Measurements from ENCODE around the gene LHFPL3. TPM values are rescaled to one million over a fixed set of nuclear protein-coding genes. Genes with fewer than 3 reads are reported as not detected.

LHFPL3 gene
- total RNA-seq, 1 experiment from 2014 or later, result not detected

DNA sequence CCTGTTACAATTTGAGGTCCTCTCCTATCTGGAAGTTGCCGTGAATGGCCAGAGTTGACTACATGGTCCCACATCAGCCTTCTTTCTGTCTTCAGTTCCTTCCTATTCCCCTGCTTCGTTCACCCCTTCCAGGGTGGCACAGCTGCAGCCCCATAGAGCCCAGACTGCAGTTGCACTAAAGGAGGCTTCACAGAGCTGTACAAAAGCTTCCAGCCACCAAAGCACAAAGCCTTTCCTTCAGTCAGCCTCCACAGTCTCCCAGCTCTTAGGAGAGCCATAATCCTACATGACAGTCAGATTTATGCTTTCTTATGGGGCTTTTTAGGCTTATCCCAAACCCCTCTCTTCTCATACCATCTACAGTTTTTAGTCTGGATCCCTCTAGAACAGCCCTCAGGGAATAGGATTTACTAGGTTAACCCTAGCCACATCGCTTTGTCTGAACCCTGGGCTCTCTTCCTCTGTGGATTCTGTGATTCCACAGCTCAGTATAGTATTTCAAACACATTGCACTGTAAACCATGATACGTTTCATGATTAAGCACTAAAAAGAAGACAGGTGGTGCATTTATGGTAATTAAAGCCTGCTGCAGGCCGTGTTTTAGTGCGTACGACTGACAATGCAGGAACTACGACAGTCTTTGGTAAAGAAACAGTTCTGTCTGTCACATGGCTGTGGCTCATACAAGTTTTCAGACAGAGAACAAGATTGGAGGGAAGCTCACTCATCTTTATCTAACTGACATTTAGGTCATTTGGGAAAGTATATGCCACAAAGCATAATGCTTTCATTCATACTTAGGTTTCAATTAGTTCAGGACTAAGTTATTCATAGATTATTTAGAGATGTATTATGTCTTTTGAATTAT lies 477.3 kb downstream of the LHFPL3 start:
- H3K9me3 ChIP-seq (ENCODE audit: low read depth, low read length, poor library complexity, severe bottlenecking), result no peaks in the 10 kb centered on the region
- POLR2A ChIA-PET (ENCODE audit: low non-redundant PET), result no interaction called here
- no peaks in the 10 kb centered on the region for H3K36me3 ChIP-seq (ENCODE audit: insufficient read depth, low read length, poor library complexity, severe bottlenecking)
- H3K4me3 ChIP-seq (ENCODE audit: low read depth, low read length, poor library complexity, severe bottlenecking), result no peak overlapping the region
- H3K27ac ChIP-seq (ENCODE audit: low read depth, low read length, poor library complexity, severe bottlenecking), result no peak overlapping the region
- CTCF ChIA-PET, result no interaction called here
- BruUV-seq (replicated peaks), result no TSS peak
- TF ChIP-seq EZH2 (IDR thresholded peaks at IDR 0.05; ENCODE audit: borderline replicate concordance, low read depth, low read length, poor library complexity, severe bottlenecking), result no peak
- TF ChIP-seq, protein P1, sequence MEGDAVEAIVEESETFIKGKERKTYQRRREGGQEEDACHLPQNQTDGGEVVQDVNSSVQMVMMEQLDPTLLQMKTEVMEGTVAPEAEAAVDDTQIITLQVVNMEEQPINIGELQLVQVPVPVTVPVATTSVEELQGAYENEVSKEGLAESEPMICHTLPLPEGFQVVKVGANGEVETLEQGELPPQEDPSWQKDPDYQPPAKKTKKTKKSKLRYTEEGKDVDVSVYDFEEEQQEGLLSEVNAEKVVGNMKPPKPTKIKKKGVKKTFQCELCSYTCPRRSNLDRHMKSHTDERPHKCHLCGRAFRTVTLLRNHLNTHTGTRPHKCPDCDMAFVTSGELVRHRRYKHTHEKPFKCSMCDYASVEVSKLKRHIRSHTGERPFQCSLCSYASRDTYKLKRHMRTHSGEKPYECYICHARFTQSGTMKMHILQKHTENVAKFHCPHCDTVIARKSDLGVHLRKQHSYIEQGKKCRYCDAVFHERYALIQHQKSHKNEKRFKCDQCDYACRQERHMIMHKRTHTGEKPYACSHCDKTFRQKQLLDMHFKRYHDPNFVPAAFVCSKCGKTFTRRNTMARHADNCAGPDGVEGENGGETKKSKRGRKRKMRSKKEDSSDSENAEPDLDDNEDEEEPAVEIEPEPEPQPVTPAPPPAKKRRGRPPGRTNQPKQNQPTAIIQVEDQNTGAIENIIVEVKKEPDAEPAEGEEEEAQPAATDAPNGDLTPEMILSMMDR (conservative IDR thresholded peaks at IDR 0.05; ENCODE audit: low read depth, low read length), result no peak
- H3K27me3 ChIP-seq (replicated peaks; ENCODE audit: insufficient read depth, low read depth, low read length, poor library complexity), result peaks cover 57% of the 10 kb centered on the region
- intact Hi-C loops (cut with micrococcal nuclease; ENCODE audit: unreplicated experiment), result no loop called here
- DNase-seq (ENCODE audit: low spot score), result no peak
- H3K4me1 ChIP-seq (ENCODE audit: insufficient read depth, low read length, poor library complexity, severe bottlenecking), result no peaks in the 10 kb centered on the region

DNA sequence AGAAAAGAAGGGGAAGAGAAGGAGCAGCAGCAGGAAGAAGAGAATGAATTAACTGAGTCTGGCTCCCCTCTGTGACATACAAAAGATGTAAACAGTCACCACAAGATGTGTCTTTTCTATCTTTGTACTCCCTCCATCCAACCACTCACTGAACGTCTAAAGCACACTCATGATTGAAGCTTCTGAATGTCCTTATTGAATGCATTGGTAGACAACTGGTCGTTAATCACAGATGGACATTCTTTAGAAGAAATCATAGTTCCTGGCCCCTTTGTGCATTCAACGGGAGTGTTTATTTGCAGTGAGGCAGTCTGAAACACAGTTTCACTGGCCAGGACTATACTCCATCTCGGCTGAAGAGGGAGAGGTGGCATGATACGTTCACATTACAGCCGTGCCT lies 479.3 kb downstream of the LHFPL3 start:
- intact Hi-C loops (cut with micrococcal nuclease; ENCODE audit: unreplicated experiment), result no loop called here
- TF ChIP-seq, protein P1 (conservative IDR thresholded peaks at IDR 0.05; ENCODE audit: low read depth, low read length), result no peak
- no peak for TF ChIP-seq EZH2 (IDR thresholded peaks at IDR 0.05; ENCODE audit: borderline replicate concordance, low read depth, low read length, poor library complexity, severe bottlenecking)
- Histone ChIP-seq H3K4me3 (ENCODE audit: low read depth, low read length, poor library complexity, severe bottlenecking) (no peak overlapping the region), H3K36me3 (ENCODE audit: insufficient read depth, low read length, poor library complexity, severe bottlenecking) (no peaks in the 10 kb centered on the region), H3K9me3 (ENCODE audit: low read depth, low read length, poor library complexity, severe bottlenecking) (no peaks in the 10 kb centered on the region), H3K27ac (ENCODE audit: low read depth, low read length, poor library complexity, severe bottlenecking) (no peak overlapping the region), H3K27me3 (replicated peaks; ENCODE audit: insufficient read depth, low read depth, low read length, poor library complexity) (peaks cover 66% of the 10 kb centered on the region), H3K4me1 (ENCODE audit: insufficient read depth, low read length, poor library complexity, severe bottlenecking) (no peaks in the 10 kb centered on the region)
- no peak for DNase-seq (ENCODE audit: low spot score)
- ChIA-PET POLR2A (ENCODE audit: low non-redundant PET) (no interaction called here), CTCF (no interaction called here)
- no TSS peak for BruUV-seq (replicated peaks)

DNA sequence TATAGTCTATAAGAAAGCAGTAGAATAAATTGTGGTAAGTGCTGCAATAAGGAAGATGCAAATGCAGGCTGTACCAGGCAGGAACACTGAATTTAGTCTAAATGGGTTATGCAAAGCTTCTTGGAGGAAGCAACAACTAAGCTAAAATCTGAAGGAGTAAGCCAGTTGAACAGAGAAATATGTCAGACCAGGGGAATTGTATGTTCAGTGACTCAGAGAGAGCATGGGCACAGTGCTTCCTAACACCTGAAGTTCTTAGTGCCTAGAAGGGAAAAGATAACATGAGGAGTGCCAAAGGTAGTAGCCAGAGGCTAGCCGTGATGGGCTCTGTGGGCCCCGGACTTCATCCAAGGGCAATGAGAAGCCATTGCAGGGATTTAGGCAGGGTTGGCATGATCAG lies 481.5 kb downstream of the LHFPL3 start:
- TF ChIP-seq EZH2 (IDR thresholded peaks at IDR 0.05; ENCODE audit: borderline replicate concordance, low read depth, low read length, poor library complexity, severe bottlenecking), result no peak
- TF ChIP-seq, protein P1 (conservative IDR thresholded peaks at IDR 0.05; ENCODE audit: low read depth, low read length), result no peak
- POLR2A ChIA-PET (ENCODE audit: low non-redundant PET), result no interaction called here
- no peak for DNase-seq (ENCODE audit: low spot score)
- CTCF ChIA-PET, result no interaction called here
- Histone ChIP-seq H3K36me3 (ENCODE audit: insufficient read depth, low read length, poor library complexity, severe bottlenecking) (no peaks in the 10 kb centered on the region), H3K9me3 (ENCODE audit: low read depth, low read length, poor library complexity, severe bottlenecking) (no peaks in the 10 kb centered on the region), H3K27ac (ENCODE audit: low read depth, low read length, poor library complexity, severe bottlenecking) (no peak overlapping the region), H3K4me3 (ENCODE audit: low read depth, low read length, poor library complexity, severe bottlenecking) (no peak overlapping the region), H3K27me3 (replicated peaks; ENCODE audit: insufficient read depth, low read depth, low read length, poor library complexity) (peaks cover 54% of the 10 kb centered on the region), H3K4me1 (ENCODE audit: insufficient read depth, low read length, poor library complexity, severe bottlenecking) (no peaks in the 10 kb centered on the region)
- intact Hi-C loops (cut with micrococcal nuclease; ENCODE audit: unreplicated experiment), result no loop called here
- no TSS peak for BruUV-seq (replicated peaks)

Data from A673 (cell line).